Neural cell (in vitro differentiated cells): Measurements from ENCODE around the gene SERPINE1. TPM values are rescaled to one million over a fixed set of nuclear protein-coding genes. Genes with fewer than 3 reads are reported as not detected.

ENCODE experiments used
- H2AFZ ChIP-seq: fragments of 200-600, 300-800 bp; sonication (generic), shearing (Covaris generic); 2 replicates; pipeline ENCODE4 v1.6.0; 2014; ENCODE audit warnings: low read depth, mild to moderate bottlenecking, antibody characterized with exemption, low read length, moderate library complexity
- H3F3A ChIP-seq: fragments of 200-600 bp; shearing (Covaris generic); 2 replicates; pipeline ENCODE4 v1.6.1; 2016; ENCODE audit warnings: mild to moderate bottlenecking, moderate library complexity, mixed read lengths, antibody characterized with exemption, low read length; ENCODE audit not compliant: insufficient read depth, poor library complexity, severe bottlenecking
- H3K27ac ChIP-seq: fragments of 200-600, 300-800 bp; sonication (generic), shearing (Covaris generic); 2 replicates; pipeline ENCODE4 v1.5.1; 2014; ENCODE audit warnings: mild to moderate bottlenecking, low read length, moderate library complexity
- H3K27me3 ChIP-seq: fragments of 300-800, 200-600 bp; sonication (generic), shearing (Covaris generic); 2 replicates; pipeline ENCODE4 v1.6.0; 2014; ENCODE audit warnings: mild to moderate bottlenecking, low read depth, low read length, moderate library complexity; ENCODE audit not compliant: insufficient read depth
- H3K36me3 ChIP-seq: fragments of 300-800, 200-600 bp; sonication (generic), shearing (Covaris generic); 2 replicates; pipeline ENCODE4 v1.5.1; 2014; ENCODE audit warnings: mild to moderate bottlenecking, antibody characterized with exemption, low read length, moderate library complexity; ENCODE audit not compliant: insufficient read depth
- H3K4me2 ChIP-seq: fragments of 300-800, 200-600 bp; sonication (generic), shearing (Covaris generic); 2 replicates; pipeline ENCODE4 v1.6.0; 2014; ENCODE audit warnings: mild to moderate bottlenecking, low read length
- H3K4me3 ChIP-seq: fragments of 300-800, 200-600 bp; sonication (generic), shearing (Covaris generic); 2 replicates; pipeline ENCODE4 v1.5.1; 2014; ENCODE audit warnings: mild to moderate bottlenecking, low read length, moderate library complexity
- H3K79me2 ChIP-seq: fragments of 200-600 bp; shearing (Covaris generic); replicated peaks from 2 replicates; pipeline ENCODE4 v1.6.0; 2014; ENCODE audit warnings: mild to moderate bottlenecking, low read length, moderate library complexity; ENCODE audit not compliant: insufficient read depth
- H3K9ac ChIP-seq: fragments of 300-800, 200-600 bp; sonication (generic), shearing (Covaris generic); 2 replicates; pipeline ENCODE4 v1.6.1; 2016; ENCODE audit warnings: mild to moderate bottlenecking, low read length, mixed read lengths
- H3K9me2 ChIP-seq: fragments of 200-600 bp; shearing (Covaris generic); 2 replicates; pipeline ENCODE4 v1.6.1; 2016; ENCODE audit warnings: mild to moderate bottlenecking, low read length, mixed read lengths; ENCODE audit not compliant: insufficient read depth
- H3K9me3 ChIP-seq: fragments of 200-600, 300-800 bp; sonication (generic), shearing (Covaris generic); 2 replicates; pipeline ENCODE4 v1.6.1; 2016; ENCODE audit warnings: mild to moderate bottlenecking, mixed run types, low read length, moderate library complexity, mixed read lengths
- H4K20me1 ChIP-seq: fragments of 200-600 bp; shearing (Covaris generic); 2 replicates; pipeline ENCODE4 v1.6.1; 2016; ENCODE audit warnings: mild to moderate bottlenecking, mixed run types; ENCODE audit not compliant: insufficient read depth
- CTCF ChIP-seq: fragments of 450-650 bp; IDR thresholded peaks from 2 replicates; pipeline ENCODE4 v1.5.1; 2014; ENCODE audit warnings: antibody characterized with exemption, mild to moderate bottlenecking, moderate library complexity; ENCODE audit not compliant: poor library complexity, severe bottlenecking
- EP300 ChIP-seq: fragments of 450-650 bp; conservative IDR thresholded peaks from 2 replicates; pipeline ENCODE4 v1.6.1; 2014; ENCODE audit warnings: antibody characterized with exemption, mild to moderate bottlenecking, moderate library complexity; ENCODE audit not compliant: poor library complexity, severe bottlenecking
- EZH2 ChIP-seq: fragments of 200-600, 300-800 bp; shearing (Covaris generic), sonication (generic); IDR thresholded peaks from 2 replicates; pipeline ENCODE4 v1.6.1; 2014; ENCODE audit warnings: antibody characterized with exemption, low read length, borderline replicate concordance, mild to moderate bottlenecking; ENCODE audit not compliant: insufficient read depth, poor library complexity, severe bottlenecking
- MXI1 ChIP-seq: fragments of 450-650 bp; conservative IDR thresholded peaks from 2 replicates; pipeline ENCODE4 v1.6.1; 2014; ENCODE audit warnings: antibody characterized with exemption, mild to moderate bottlenecking; ENCODE audit not compliant: poor library complexity, severe bottlenecking
- POLR2AphosphoS5 ChIP-seq: IDR thresholded peaks from 2 replicates; pipeline ENCODE4 v1.6.1; 2012
- RAD21 ChIP-seq: fragments of 450-650 bp; conservative IDR thresholded peaks from 2 replicates; pipeline ENCODE4 v1.6.1; 2014; ENCODE audit warnings: antibody characterized with exemption, mild to moderate bottlenecking, moderate library complexity
- REST ChIP-seq: IDR thresholded peaks from 2 replicates; pipeline ENCODE4 v1.6.1; 2012; ENCODE audit warnings: borderline replicate concordance
- SMC3 ChIP-seq: fragments of 450-650 bp; conservative IDR thresholded peaks from 2 replicates; pipeline ENCODE4 v1.6.1; 2014; ENCODE audit warnings: antibody characterized with exemption, mild to moderate bottlenecking, moderate library complexity; ENCODE audit not compliant: poor library complexity
- TAF1 ChIP-seq: IDR thresholded peaks from 2 replicates; pipeline ENCODE4 v1.6.1; 2012; ENCODE audit warnings: low read depth
- polyA plus RNA-seq: library from polyadenylated mRNA; depleted of rRNA; stranded (reverse); fragments of >200 nt; gene quantifications from 2 replicates; pipeline ENCODE4 v1.2.3, GENCODE V29; 2014

The SERPINE1 gene
- polyA plus RNA-seq, 1 donor from 2014 or later, result 0.12 TPM

GRCh38 chr7:101156277-101156676, 29.4 kb downstream of the SERPINE1 start:
- Histone ChIP-seq H3K9me3 (no peaks in the 10 kb centered on the region), H3K27me3 (no peaks in the 10 kb centered on the region), H3K36me3 (no peaks in the 10 kb centered on the region), H3F3A (no peaks in the 10 kb centered on the region), H3K27ac (no peak overlapping the region), H3K9me2 (no peaks in the 10 kb centered on the region), H3K4me3 (no peak overlapping the region), H4K20me1 (no peaks in the 10 kb centered on the region), H3K4me2 (no peak overlapping the region), H3K79me2 (peaks cover 9% of the 10 kb centered on the region), H2AFZ (no peak overlapping the region), H3K9ac (no peak overlapping the region)
- TF ChIP-seq EZH2 (no peak), EP300 (no peak), MXI1 (no peak), TAF1 (no peak), RAD21 (no peak), REST (no peak), SMC3 (no peak), CTCF (no peak), POLR2AphosphoS5 (no peak)

GRCh38 chr7:101156866-101157589, 30.1 kb downstream of the SERPINE1 start:
- Histone ChIP-seq H3K4me3 (no peak overlapping the region), H3K36me3 (no peaks in the 10 kb centered on the region), H2AFZ (no peak overlapping the region), H3K4me2 (no peak overlapping the region), H3K79me2 (peaks cover 9% of the 10 kb centered on the region), H3K27ac (no peak overlapping the region), H3K9me2 (no peaks in the 10 kb centered on the region), H4K20me1 (no peaks in the 10 kb centered on the region), H3K9ac (no peak overlapping the region), H3K27me3 (no peaks in the 10 kb centered on the region), H3K9me3 (no peaks in the 10 kb centered on the region), H3F3A (no peaks in the 10 kb centered on the region)
- no peak for TF ChIP-seq CTCF
- TF ChIP-seq EP300, result no peak
- TF ChIP-seq EZH2, result no peak
- TF ChIP-seq REST, result no peak
- TF ChIP-seq RAD21, result no peak
- TF ChIP-seq POLR2AphosphoS5, result no peak
